Right atrium auricular region (tissue), 2 donors: ENCODE results near the gene STXBP1. TPM values are rescaled to one million over a fixed set of nuclear protein-coding genes. Genes with fewer than 3 reads are reported as not detected.

Experiments used
- DNase-seq: peaks from one replicate; pipeline ENCODE4 v3.0.0-alpha.2; 2019; ENCODE audit warnings: low spot score
- H3K27ac ChIP-seq, 2 donors: fragments of 200-600 bp; sonication (generic); 1 replicate in 1 of 2; 2 replicates in 1 of 2; pipeline ENCODE4 v1.5.1; 2016 to 2019
- H3K27me3 ChIP-seq, 2 donors: fragments of 200-600 bp; sonication (generic); one replicate each; pipeline versions ENCODE4 v1.5.1 to v1.6.0; 2017 to 2019
- H3K36me3 ChIP-seq: fragments of 200-600 bp; sonication (generic); one replicate; pipeline ENCODE4 v1.5.1; 2016
- H3K4me1 ChIP-seq, 2 donors: fragments of 200-600 bp; sonication (generic); one replicate each; pipeline versions ENCODE4 v1.5.1 to v1.6.0; 2017 to 2019
- H3K4me3 ChIP-seq, 2 donors: fragments of 200-600 bp; sonication (generic); 1 replicate in 1 of 2; 2 replicates in 1 of 2; pipeline ENCODE4 v1.5.1; 2017 to 2019; ENCODE audit warnings: mild to moderate bottlenecking in 1 of 2, moderate library complexity in 1 of 2
- H3K9me3 ChIP-seq, 2 donors: fragments of 200-600 bp; sonication (generic); one replicate each; pipeline ENCODE4 v1.5.1; 2019
- CTCF ChIP-seq, 2 donors: fragments of 200-600 bp; sonication (generic); IDR thresholded peaks; one replicate each; pipeline ENCODE4 v1.5.1; 2019; ENCODE audit warnings: antibody characterized with exemption in 2 of 2
- total RNA-seq, 2 donors: library from RNA; depleted of rRNA; stranded (reverse); fragments of >200 nt; gene quantifications; one replicate each; pipeline ENCODE4 v1.1.0, GENCODE V29; 2016

STXBP1 gene
- 10 to 100 TPM; 44.9 to 72.8 TPM for total RNA-seq

GRCh38 chr9:127611899-127612790 lies at the start of gene STXBP1:
Gene STXBP1 (plus strand): TSS chr9:127612277. CDS start chr9:127612404, 127 bp downstream.
- H3K9me3 ChIP-seq = no peaks in the 10 kb centered on the region
- H3K27ac ChIP-seq = peak within 1 kb of the TSS; percentile 92 to 97
- DNase-seq = peak; percentile 83
- H3K4me3 ChIP-seq = peak within 1 kb of the TSS; percentile 90 to 94
- H3K27me3 ChIP-seq = no peaks in the 10 kb centered on the region
- TF ChIP-seq CTCF (IDR thresholded peaks at IDR 0.05) = no peak
- H3K4me1 ChIP-seq = peaks cover 2 to 35% of the 10 kb centered on the region in 2 donors
- H3K36me3 ChIP-seq = no peaks in the 10 kb centered on the region

- Histone ChIP-seq H3K4me3 (no peak overlapping the region), H3K4me1 (peaks cover 0 to 83% of the 10 kb centered on the region in 2 donors), H3K9me3 (no peaks in the 10 kb centered on the region), H3K27ac (peak overlapping the region; percentile 74 to 84), H3K36me3 (peaks cover 11% of the 10 kb centered on the region), H3K27me3 (no peaks in the 10 kb centered on the region)
- DNase-seq = no peak
- TF ChIP-seq CTCF (IDR thresholded peaks at IDR 0.05) = no peak
Measured at GRCh38 chr9:127562279-127562796, 49.7 kb upstream of the STXBP1 start.

- H3K27ac ChIP-seq = peak overlapping the region; percentile 74 to 84
- H3K9me3 ChIP-seq = no peaks in the 10 kb centered on the region
- no peak for DNase-seq
- H3K36me3 ChIP-seq = peaks cover 11% of the 10 kb centered on the region
- no peak overlapping the region for H3K4me3 ChIP-seq
- no peaks in the 10 kb centered on the region for H3K27me3 ChIP-seq
- H3K4me1 ChIP-seq = peaks cover 0 to 83% of the 10 kb centered on the region in 2 donors
- TF ChIP-seq CTCF (IDR thresholded peaks at IDR 0.05) = no peak
Measured at GRCh38 chr9:127562841-127563401, 49.2 kb upstream of the STXBP1 start.

- no peak for DNase-seq
- TF ChIP-seq CTCF (IDR thresholded peaks at IDR 0.05) = no peak
- Histone ChIP-seq H3K36me3 (peaks cover 11% of the 10 kb centered on the region), H3K27ac (peak overlapping the region; percentile 74 to 84), H3K4me1 (peaks cover 0 to 81% of the 10 kb centered on the region in 2 donors), H3K4me3 (no peak overlapping the region), H3K27me3 (no peaks in the 10 kb centered on the region), H3K9me3 (no peaks in the 10 kb centered on the region)
Measured at GRCh38 chr9:127563579-127563978, 48.5 kb upstream of the STXBP1 start.

- DNase-seq = no peak
- H3K36me3 ChIP-seq = peaks cover 5% of the 10 kb centered on the region
- H3K4me1 ChIP-seq = peaks cover 0 to 75% of the 10 kb centered on the region in 2 donors
- no peak overlapping the region for H3K4me3 ChIP-seq
- no peak overlapping the region for H3K27ac ChIP-seq
- H3K27me3 ChIP-seq = no peaks in the 10 kb centered on the region
- no peaks in the 10 kb centered on the region for H3K9me3 ChIP-seq
- no peak for TF ChIP-seq CTCF (IDR thresholded peaks at IDR 0.05)
Measured at GRCh38 chr9:127565231-127565630, 46.8 kb upstream of the STXBP1 start.
